NB4 (cell line): ENCODE results near the gene TTN.

ENCODE experiments used
- DNase-seq: peaks from one replicate; pipeline ENCODE4 v3.0.0; 2010; ENCODE audit warnings: low read depth
- H3K4me3 ChIP-seq: one replicate; pipeline ENCODE4 v1.5.1; 2011; ENCODE audit warnings: mild to moderate bottlenecking, low read depth, low read length, moderate library complexity
- CTCF ChIP-seq: IDR thresholded peaks from one replicate; pipeline ENCODE4 v1.5.1; 2012; ENCODE audit warnings: low read depth, low read length
- MYC ChIP-seq: IDR thresholded peaks from 2 replicates; pipeline ENCODE4 v1.6.1; 2011; ENCODE audit warnings: low read depth, low read length
- POLR2A ChIP-seq: IDR thresholded peaks from 2 replicates; pipeline ENCODE4 v1.6.1; 2011; ENCODE audit warnings: mild to moderate bottlenecking; ENCODE audit not compliant: insufficient read length; ENCODE audit errors: extremely low read depth
- TF ChIP-seq, protein P1 (sequence below): IDR thresholded peaks from 2 replicates; pipeline ENCODE4 v1.6.1; 2011; ENCODE audit warnings: low read depth, low read length

The TTN gene

DNA sequence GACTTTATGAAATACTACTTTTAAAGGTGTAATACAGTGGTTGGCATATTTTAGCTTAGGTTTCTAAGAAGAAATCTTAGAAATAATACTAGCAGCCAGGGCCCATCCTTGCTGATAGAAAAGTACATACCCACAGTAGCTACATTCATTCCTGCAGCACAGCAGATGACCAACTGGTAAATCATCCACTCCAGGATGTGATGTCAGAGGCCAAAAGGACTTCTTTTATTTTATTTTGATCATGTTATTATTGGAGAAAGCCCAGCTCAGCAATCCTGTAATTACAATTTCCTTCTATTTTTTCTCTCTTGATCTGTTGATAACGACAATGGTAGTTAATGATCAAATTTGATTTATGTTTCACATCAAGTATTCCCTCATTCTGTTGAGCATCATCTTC, 18.0 kb upstream of the TTN start:
- TF ChIP-seq CTCF, result no peak
- TF ChIP-seq POLR2A, result no peak
- no peak for TF ChIP-seq MYC
- TF ChIP-seq, protein P1, sequence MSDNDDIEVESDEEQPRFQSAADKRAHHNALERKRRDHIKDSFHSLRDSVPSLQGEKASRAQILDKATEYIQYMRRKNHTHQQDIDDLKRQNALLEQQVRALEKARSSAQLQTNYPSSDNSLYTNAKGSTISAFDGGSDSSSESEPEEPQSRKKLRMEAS, result no peak
- H3K4me3 ChIP-seq, result no peak overlapping the region
- no peak for DNase-seq

DNA sequence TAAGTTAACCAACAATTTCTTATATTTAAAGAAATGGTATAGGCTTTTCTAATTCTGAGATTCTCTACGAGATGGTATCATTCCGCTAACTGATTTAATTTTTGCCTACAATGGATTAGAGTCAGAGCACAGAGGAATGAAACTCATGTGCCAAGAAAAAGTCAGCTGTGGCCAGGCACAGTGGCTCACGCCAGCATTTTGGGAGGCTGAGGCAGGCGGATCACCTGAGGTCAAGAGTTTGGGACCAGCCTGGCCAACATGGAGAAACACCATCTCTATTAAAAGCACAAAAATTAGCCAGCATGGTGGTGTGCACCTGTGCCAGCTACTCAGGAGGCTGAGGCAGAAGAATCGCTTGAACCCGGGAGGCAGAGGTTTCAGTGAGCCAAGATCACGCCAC, 17.0 kb upstream of the TTN start:
- no peak for DNase-seq
- no peak for TF ChIP-seq POLR2A
- no peak for TF ChIP-seq CTCF
- no peak for TF ChIP-seq MYC
- TF ChIP-seq, protein P1, result no peak
- H3K4me3 ChIP-seq, result no peak overlapping the region

DNA sequence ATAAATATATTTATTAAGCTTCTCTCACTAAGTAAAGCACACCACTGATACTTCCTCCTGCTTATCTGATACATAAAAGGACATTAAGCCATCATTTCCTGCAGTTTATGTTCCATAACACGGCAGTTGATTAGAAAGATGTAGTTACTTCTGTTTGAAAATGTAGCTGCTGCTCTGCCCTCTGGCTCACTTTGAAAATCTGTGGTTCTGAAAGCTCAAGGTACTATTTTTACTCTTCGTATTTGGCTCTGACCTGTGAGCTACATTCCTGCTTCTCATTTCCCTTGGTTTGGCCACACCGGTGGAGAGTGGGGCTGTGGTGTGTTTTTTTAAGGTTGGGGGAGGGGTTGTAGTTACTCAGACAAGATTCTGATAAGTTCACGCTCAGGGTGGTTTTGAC, 12.8 kb upstream of the TTN start:
- H3K4me3 ChIP-seq, result no peak overlapping the region

DNA sequence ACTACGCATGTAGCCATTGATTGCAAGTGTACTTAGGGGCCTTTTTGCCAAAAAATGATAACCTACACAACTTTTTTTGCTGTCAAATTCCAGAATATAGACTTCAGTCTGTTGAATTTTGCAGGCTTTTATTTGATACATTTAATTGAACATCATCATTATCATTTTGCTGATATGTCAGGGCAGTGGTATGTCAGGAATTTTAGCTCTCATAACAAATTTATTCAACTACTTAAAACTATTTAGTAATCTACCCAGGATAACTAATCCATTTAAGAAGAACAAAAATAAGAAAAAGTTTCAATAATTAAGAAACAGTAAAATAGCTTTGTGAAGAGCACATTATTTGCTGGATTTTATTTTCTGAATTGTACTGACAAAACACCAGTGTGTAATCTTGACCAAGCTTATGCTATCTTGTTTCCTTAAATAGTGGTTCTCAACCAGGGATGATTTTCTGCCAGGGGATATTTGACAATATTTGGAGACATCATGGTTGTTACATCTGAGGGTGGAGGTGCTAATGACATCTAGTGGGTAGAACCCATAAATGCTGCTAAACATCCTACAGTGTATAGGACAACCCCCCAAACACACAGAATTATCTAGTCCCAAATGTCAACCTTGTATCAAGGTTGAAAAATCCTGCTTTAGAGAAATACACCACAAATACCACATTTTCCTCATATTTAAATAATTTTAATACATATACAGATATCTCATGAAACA, 12.1 kb upstream of the TTN start:
- no peak overlapping the region for H3K4me3 ChIP-seq
- DNase-seq, result no peak
- TF ChIP-seq CTCF, result no peak
- TF ChIP-seq, protein P1, result no peak
- TF ChIP-seq POLR2A, result no peak
- TF ChIP-seq MYC, result no peak

More for the DNA sequence above, 12.8 kb upstream of the TTN start:
- TF ChIP-seq POLR2A, result no peak
- TF ChIP-seq CTCF, result no peak
- TF ChIP-seq, protein P1, result no peak
- no peak for TF ChIP-seq MYC
- no peak for DNase-seq

DNA sequence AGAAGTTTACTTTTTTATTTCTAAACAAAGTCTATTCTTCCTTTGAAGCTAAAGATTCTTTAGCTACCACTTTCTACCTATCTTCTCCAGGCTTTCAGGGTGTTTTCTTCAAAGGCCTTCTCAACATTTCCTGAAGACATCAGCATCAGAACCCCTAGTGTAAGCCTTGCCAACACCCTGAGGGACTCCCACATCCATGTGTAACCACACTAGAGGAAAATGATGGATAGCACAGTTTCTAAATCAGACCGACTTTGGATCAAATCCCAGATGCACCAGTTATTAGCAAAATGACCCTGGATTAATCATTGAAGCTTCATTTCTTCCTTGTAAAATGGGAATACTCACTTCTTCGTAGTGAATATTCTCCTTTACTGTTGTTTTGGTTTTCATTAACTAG, 4.7 kb upstream of the TTN start:
- no peak for DNase-seq
- no peak overlapping the region for H3K4me3 ChIP-seq
- TF ChIP-seq MYC (no peak), POLR2A (no peak), CTCF (no peak)
- TF ChIP-seq, protein P1, result no peak
